Loucy (cell line): ENCODE data around the gene LHFPL2.

Experiments
- H2AFZ ChIP-seq: fragments of 200-600 bp; sonication (generic); 2 replicates; pipeline ENCODE4 v1.6.0; 2016; ENCODE audit warnings: antibody characterized with exemption, mild to moderate bottlenecking, low read length, moderate library complexity
- H3F3A ChIP-seq: fragments of 200-600 bp; 2 replicates; pipeline ENCODE4 v1.6.0; 2016; ENCODE audit warnings: antibody characterized with exemption, low read depth, mild to moderate bottlenecking
- H3K27me3 ChIP-seq: fragments of 200-600 bp; sonication (generic); 2 replicates; pipeline ENCODE4 v1.6.1; 2014; ENCODE audit warnings: low read length, mild to moderate bottlenecking; ENCODE audit not compliant: insufficient read depth, poor library complexity, severe bottlenecking
- H3K36me3 ChIP-seq: fragments of 200-600 bp; sonication (generic); 2 replicates; pipeline ENCODE4 v1.6.1; 2016; ENCODE audit warnings: low read length; ENCODE audit not compliant: insufficient read depth
- H3K4me1 ChIP-seq: fragments of 200-600 bp; sonication (generic); 2 replicates; pipeline ENCODE4 v1.5.1; 2014; ENCODE audit warnings: low read length, mild to moderate bottlenecking; ENCODE audit not compliant: insufficient read depth, poor library complexity, severe bottlenecking
- H3K4me2 ChIP-seq: fragments of 200-600 bp; sonication (generic); 2 replicates; pipeline ENCODE4 v1.6.0; 2014; ENCODE audit warnings: antibody characterized with exemption, low read length, low read depth, mild to moderate bottlenecking; ENCODE audit not compliant: poor library complexity, severe bottlenecking
- H3K4me3 ChIP-seq: fragments of 200-600 bp; sonication (generic); 2 replicates; pipeline ENCODE4 v1.5.1; 2014; ENCODE audit warnings: low read length, mild to moderate bottlenecking, mixed read lengths; ENCODE audit not compliant: poor library complexity, severe bottlenecking
- H3K79me2 ChIP-seq: fragments of 200-600 bp; sonication (generic); 2 replicates; pipeline ENCODE4 v1.6.1; 2014; ENCODE audit warnings: low read length; ENCODE audit not compliant: insufficient read depth
- H3K9ac ChIP-seq: fragments of 200-600 bp; sonication (generic); 2 replicates; pipeline ENCODE4 v1.6.0; 2014; ENCODE audit warnings: mild to moderate bottlenecking, low read depth, low read length, moderate library complexity; ENCODE audit not compliant: poor library complexity, severe bottlenecking
- H3K9me2 ChIP-seq: fragments of 200-600 bp; sonication (generic); replicated peaks from 2 replicates; pipeline ENCODE4 v1.6.1; 2016; ENCODE audit warnings: low read depth, low read length, mixed read lengths
- H3K9me3 ChIP-seq: fragments of 200-600 bp; sonication (generic); 2 replicates; pipeline ENCODE4 v1.6.1; 2014; ENCODE audit warnings: mild to moderate bottlenecking, antibody characterized with exemption, low read length, low read depth; ENCODE audit not compliant: insufficient read depth
- H4K20me1 ChIP-seq: fragments of 200-600 bp; sonication (generic); 2 replicates; pipeline ENCODE4 v1.6.0; 2014; ENCODE audit warnings: antibody characterized with exemption, low read length, mild to moderate bottlenecking; ENCODE audit not compliant: insufficient read depth, poor library complexity, severe bottlenecking
- CTCF ChIP-seq: fragments of 200-600 bp; sonication (generic); conservative IDR thresholded peaks from 2 replicates; pipeline ENCODE4 v1.5.1; 2014; ENCODE audit warnings: mild to moderate bottlenecking, antibody characterized with exemption, low read length
- EZH2phosphoT487 ChIP-seq: fragments of 200-600 bp; IDR thresholded peaks from 2 replicates; pipeline ENCODE4 v1.6.1; 2018; ENCODE audit warnings: antibody characterized with exemption, mild to moderate bottlenecking, moderate library complexity, borderline replicate concordance

LHFPL2 gene

DNA sequence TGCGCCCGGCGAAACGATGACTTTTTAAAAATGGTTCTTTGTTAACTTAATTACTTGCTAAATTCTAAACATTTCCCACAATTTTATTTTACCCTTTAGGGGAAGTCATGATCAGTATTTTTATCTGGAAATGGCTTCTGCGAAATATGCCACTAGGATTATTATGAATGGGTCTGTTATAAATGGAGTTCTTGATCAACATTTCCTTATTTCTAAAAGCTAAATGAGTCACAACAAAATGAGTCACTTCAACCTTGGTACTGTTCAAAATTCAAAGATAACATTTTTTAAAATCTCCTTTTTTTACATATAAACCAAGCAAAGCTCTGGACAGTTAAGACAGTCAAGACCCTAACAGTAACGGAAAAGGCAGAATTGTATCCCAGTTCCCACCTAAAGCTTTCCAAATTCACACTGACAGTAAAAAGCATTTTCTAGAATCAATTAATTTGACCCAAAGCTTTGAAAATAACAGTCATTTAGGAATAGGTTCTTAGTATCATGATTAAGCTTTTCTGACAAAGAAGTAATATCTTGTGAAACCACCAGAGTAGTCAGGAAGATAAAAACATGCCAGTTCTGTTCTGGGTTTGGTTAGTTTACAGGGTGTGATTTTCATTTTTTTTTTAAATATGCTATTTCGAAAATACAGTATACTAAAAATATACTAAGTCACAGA is 81.7 kb downstream of the LHFPL2 start:
- H3K36me3 ChIP-seq, result no peaks in the 10 kb centered on the region
- no peaks in the 10 kb centered on the region for H4K20me1 ChIP-seq
- H3K9me3 ChIP-seq, result no peaks in the 10 kb centered on the region
- H3F3A ChIP-seq, result no peaks in the 10 kb centered on the region
- no peak overlapping the region for H2AFZ ChIP-seq
- no peaks in the 10 kb centered on the region for H3K27me3 ChIP-seq
- H3K79me2 ChIP-seq, result no peaks in the 10 kb centered on the region
- no peak overlapping the region for H3K9ac ChIP-seq
- no peak overlapping the region for H3K4me2 ChIP-seq
- H3K9me2 ChIP-seq, result no peaks in the 10 kb centered on the region
- no peak for TF ChIP-seq CTCF
- TF ChIP-seq EZH2phosphoT487, result no peak
- no peaks in the 10 kb centered on the region for H3K4me1 ChIP-seq
- H3K4me3 ChIP-seq, result no peak overlapping the region

DNA sequence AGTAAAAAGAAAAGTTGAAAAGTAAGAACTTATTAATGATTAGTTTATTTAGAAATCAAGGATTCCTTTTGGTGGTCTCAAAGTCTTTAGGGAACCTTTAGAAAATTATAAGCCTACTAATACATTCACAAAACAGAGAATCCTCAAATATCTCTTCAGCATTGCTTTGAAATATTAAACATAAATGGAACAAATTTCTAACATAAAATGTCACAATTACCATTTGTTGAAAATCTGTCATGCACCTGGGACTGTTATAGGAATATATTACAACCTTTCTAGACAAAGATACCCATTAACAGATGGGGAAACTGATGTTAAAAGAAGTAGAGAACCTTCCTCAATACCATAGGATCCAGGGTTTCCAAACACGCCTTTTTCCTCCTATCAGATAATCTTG is 83.2 kb downstream of the LHFPL2 start:
- Histone ChIP-seq H2AFZ (no peak overlapping the region), H3K9ac (no peak overlapping the region), H3K27me3 (no peaks in the 10 kb centered on the region), H3K4me3 (no peak overlapping the region), H3K4me1 (no peaks in the 10 kb centered on the region), H3K36me3 (no peaks in the 10 kb centered on the region), H3F3A (no peaks in the 10 kb centered on the region), H4K20me1 (no peaks in the 10 kb centered on the region), H3K79me2 (no peaks in the 10 kb centered on the region), H3K9me3 (no peaks in the 10 kb centered on the region), H3K4me2 (no peak overlapping the region), H3K9me2 (no peaks in the 10 kb centered on the region)
- TF ChIP-seq EZH2phosphoT487 (no peak), CTCF (no peak)

DNA sequence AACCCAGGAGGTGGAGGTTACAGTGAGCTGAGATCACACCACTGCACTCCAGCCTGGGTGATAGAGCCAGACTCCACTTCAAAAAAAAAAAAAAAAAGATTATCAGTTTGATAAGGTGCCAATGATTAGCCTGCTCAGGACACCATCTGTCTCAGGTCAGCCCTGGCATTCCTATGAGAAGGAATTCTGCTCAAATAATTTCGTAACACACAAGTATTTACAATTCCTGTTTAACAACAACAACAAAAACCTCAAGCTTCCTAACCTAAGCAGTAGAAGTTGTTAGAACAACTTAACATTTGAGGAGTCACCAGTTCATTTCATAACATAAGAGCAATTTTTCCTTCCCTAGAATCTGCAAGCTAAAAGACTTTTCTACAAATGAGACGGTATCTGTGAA is 85.0 kb downstream of the LHFPL2 start:
- Histone ChIP-seq H3K4me2 (no peak overlapping the region), H3K27me3 (no peaks in the 10 kb centered on the region), H3K4me1 (no peaks in the 10 kb centered on the region), H4K20me1 (no peaks in the 10 kb centered on the region), H3K36me3 (no peaks in the 10 kb centered on the region), H2AFZ (no peak overlapping the region), H3F3A (no peaks in the 10 kb centered on the region), H3K9ac (no peak overlapping the region), H3K4me3 (no peak overlapping the region), H3K79me2 (no peaks in the 10 kb centered on the region), H3K9me3 (no peaks in the 10 kb centered on the region), H3K9me2 (no peaks in the 10 kb centered on the region)
- no peak for TF ChIP-seq EZH2phosphoT487
- TF ChIP-seq CTCF, result no peak
